Activated CD4-positive, alpha-beta T cell treated with anti-CD3 and anti-CD28 coated beads, Interleukin-2, amount 10 ng/mL, durations not matched to agents 7 days and 5 days (primary cell): Measurements from ENCODE around the gene ASPDH. TPM values are rescaled to one million over a fixed set of nuclear protein-coding genes. Genes with fewer than 3 reads are reported as not detected.

Experiments
- CTCF ChIA-PET: fragments of 350-600 bp; sonication (Branson Sonifier 250); formaldehyde crosslinking; loops from one replicate; lab custom pipeline; 2021; ENCODE audit warnings: antibody characterized with exemption; lab: Charles Lee
- POLR2A ChIA-PET: fragments of 350-600 bp; sonication (Branson Sonifier 250); formaldehyde crosslinking; loops from one replicate; lab custom pipeline; 2021; ENCODE audit warnings: antibody characterized with exemption; lab: Charles Lee
- DNase-seq: peaks from one replicate; pipeline ENCODE4 v3.0.0-alpha.2; 2020
- H3K27ac Mint-ChIP-seq: one replicate; pipeline ENCODE4 v1.8.0; 2021; ENCODE audit warnings: mild to moderate bottlenecking, moderate library complexity, mixed read lengths
- H3K27me3 Mint-ChIP-seq: one replicate; pipeline ENCODE4 v1.8.0; 2021; ENCODE audit warnings: mixed read lengths
- H3K36me3 Mint-ChIP-seq: one replicate; pipeline ENCODE4 v1.8.0; 2021; ENCODE audit warnings: low read depth, mixed read lengths
- H3K4me1 Mint-ChIP-seq: one replicate; pipeline ENCODE4 v1.8.0; 2021; ENCODE audit warnings: mixed read lengths
- H3K4me3 Mint-ChIP-seq: one replicate; pipeline ENCODE4 v1.8.0; 2021; ENCODE audit warnings: mild to moderate bottlenecking, moderate library complexity, mixed read lengths
- H3K9me3 Mint-ChIP-seq: one replicate; pipeline ENCODE4 v1.8.0; 2021; ENCODE audit warnings: mixed read lengths
- total RNA-seq, 2 experiments: library from RNA; stranded (reverse); gene quantifications; one replicate each; pipeline ENCODE4 v1.2.3, GENCODE V29; 2021

The ASPDH gene
- total RNA-seq: not detected

DNA sequence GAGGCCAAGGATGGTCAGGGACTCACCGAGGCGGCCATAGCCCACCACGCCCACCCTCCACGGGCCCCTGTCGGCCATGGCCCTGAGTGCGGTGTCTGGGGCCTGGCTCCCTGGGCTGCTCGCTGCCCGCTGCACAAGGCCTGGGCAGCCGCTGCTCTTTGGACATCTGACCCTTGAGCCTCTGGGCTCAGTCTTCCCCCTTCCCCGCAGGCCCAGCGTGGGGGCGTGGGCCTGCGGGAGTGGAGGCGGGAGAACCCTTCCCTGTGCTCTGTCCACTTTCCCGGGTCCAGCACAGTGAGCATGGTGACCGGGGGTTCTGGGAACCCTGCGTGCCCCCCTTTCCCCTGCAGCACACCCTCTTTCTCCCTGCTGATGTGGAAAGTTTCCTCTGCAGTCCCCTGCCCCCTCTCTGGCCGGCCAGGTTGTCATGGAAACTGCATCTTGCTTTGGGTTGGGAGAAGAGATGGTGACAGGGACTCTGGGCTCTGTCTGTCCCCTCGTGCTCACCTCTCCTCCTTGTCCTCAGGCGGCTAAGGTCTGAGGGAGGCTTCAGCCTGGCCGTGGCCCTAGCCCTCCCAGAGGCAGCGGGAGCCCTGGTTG lies at the start of gene ASPDH:
Gene ASPDH, minus strand, starts transcription at position 168 of the 600 bp plus-strand sequence. Its CDS starts 90 bp downstream, at position 78.
- Mint-ChIP-seq H3K36me3 (peaks cover 7% of the 10 kb centered on the region), H3K27ac (peak within 1 kb of the TSS; percentile 80), H3K9me3 (no peaks in the 10 kb centered on the region), H3K27me3 (peaks cover 2% of the 10 kb centered on the region), H3K4me3 (peak within 1 kb of the TSS; percentile 8), H3K4me1 (peaks cover 18% of the 10 kb centered on the region)
- ChIA-PET CTCF (interaction anchor here (0.6 kb wide), 1 partner anchor 1083 kb away, joined by 3 read pairs; no protein-coding TSS in a partner anchor), POLR2A (no interaction called here)
- no peak for DNase-seq

DNA sequence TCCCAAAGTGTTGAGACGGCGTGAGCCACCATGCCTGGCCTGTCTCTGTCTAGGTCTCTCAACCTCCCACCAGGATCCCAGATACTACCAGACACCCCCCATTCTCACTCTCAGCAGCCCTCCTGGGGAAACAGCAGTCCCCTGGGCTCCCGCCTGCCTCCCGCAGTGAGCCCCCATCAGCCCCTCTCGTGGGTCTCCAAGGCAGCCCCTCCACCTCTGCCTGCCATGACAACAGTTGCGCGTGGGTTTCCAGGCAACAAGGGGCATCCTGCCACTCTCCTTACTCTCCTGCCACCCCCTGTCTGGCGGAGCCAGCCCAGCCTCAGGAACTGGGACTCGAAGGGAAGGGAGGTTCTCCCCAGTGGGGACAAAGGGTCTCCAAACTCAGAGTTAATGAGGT lies 49.3 kb upstream of the ASPDH start:
- Mint-ChIP-seq H3K36me3 (no peaks in the 10 kb centered on the region), H3K27ac (no peak overlapping the region), H3K27me3 (peaks cover 32% of the 10 kb centered on the region), H3K4me1 (peaks cover 8% of the 10 kb centered on the region), H3K9me3 (no peaks in the 10 kb centered on the region), H3K4me3 (no peak overlapping the region)
- no peak for DNase-seq
- CTCF ChIA-PET: no interaction called here
- POLR2A ChIA-PET: no interaction called here

DNA sequence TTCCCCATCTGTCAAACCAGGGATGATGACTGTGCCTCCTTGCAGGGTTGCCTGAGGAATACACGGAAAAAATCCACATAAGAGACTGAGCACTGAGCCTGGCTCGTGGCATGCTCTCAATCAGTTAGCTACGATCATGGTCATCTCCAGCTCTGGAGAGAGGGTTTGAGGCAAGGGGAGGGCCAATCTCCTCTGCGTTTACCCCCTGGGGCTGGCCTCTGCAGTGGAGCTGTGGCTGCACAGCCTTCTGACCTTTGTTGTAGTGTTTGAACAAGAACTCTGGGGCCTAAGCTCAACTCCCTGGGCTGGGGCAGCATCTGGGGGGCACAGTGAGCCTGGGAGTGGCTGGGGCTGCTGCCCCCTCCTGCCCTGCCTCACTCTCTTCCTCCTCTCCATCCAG lies 48.6 kb upstream of the ASPDH start:
- H3K4me3 Mint-ChIP-seq: no peak overlapping the region
- ChIA-PET POLR2A (no interaction called here), CTCF (no interaction called here)
- DNase-seq: no peak
- H3K27me3 Mint-ChIP-seq: peaks cover 35% of the 10 kb centered on the region
- H3K27ac Mint-ChIP-seq: no peak overlapping the region
- H3K4me1 Mint-ChIP-seq: peaks cover 8% of the 10 kb centered on the region
- H3K9me3 Mint-ChIP-seq: no peaks in the 10 kb centered on the region
- no peaks in the 10 kb centered on the region for H3K36me3 Mint-ChIP-seq

DNA sequence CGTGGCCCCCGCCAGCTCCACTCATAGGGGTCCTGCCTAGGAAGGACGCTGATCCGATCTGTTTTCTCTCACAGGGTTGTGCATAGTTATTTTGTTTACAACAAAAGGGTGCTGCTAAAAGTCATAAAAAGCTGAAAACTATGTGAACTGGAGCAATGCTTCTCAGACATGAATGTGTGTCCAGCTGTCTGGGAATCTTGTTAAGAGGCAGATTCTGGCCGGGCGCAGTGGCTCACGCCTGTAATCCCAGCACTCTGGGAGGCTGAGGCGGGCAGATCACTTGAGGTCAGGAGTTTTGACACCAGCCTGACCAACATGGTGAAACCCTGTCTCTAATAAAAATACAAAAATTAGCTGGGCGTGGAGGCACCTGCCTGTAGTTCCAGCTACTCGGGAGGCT lies 45.9 kb upstream of the ASPDH start:
- Mint-ChIP-seq H3K27me3 (peaks cover 34% of the 10 kb centered on the region), H3K4me1 (peaks cover 8% of the 10 kb centered on the region), H3K4me3 (no peak overlapping the region), H3K36me3 (no peaks in the 10 kb centered on the region), H3K27ac (no peak overlapping the region), H3K9me3 (no peaks in the 10 kb centered on the region)
- no peak for DNase-seq
- CTCF ChIA-PET: interaction anchor here (0.6 kb wide), 1 partner anchor 395 kb away, joined by 5 read pairs; no protein-coding TSS in a partner anchor
- POLR2A ChIA-PET: no interaction called here

DNA sequence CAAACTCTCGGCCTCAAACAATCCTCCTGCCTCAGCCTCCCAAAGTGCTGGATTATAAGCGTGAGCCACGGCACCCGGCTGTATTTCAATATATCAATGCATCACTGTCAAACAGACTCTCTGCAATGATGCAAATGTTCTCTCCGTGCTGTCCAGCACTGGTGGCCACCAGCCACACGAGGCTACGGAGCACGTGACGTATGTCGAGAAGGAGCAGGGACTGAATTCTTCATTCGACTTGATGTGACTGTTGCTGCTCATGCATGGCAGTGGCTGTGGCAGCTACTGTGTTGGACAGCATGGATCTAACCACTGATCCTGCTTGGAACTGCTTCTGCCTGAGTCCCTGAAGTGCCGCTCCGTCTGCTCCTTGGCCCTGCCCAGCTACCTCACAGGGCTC lies 44.7 kb upstream of the ASPDH start:
- Mint-ChIP-seq H3K9me3 (no peaks in the 10 kb centered on the region), H3K36me3 (no peaks in the 10 kb centered on the region), H3K4me3 (no peak overlapping the region), H3K27ac (no peak overlapping the region), H3K4me1 (peaks cover 8% of the 10 kb centered on the region), H3K27me3 (peaks cover 24% of the 10 kb centered on the region)
- ChIA-PET POLR2A (no interaction called here), CTCF (no interaction called here)
- DNase-seq: no peak

DNA sequence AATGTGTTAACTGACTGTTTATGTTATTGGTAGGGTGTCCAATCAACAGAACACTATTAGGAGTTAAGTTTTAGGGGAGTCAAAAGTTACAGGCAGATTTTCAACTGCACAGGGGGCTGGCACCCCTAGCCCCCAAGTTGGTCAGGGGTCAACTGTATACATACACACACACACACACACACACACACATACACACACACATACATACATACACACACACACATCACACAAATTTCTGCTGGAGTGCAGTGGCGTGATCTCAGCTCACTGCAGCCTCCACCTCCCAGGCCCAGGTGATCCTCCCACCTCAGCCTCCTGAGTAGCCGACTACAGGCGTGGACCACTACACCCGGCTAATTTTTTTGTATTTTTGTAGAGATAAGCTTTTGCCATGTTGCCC lies 44.3 kb upstream of the ASPDH start:
- Mint-ChIP-seq H3K27me3 (peaks cover 27% of the 10 kb centered on the region), H3K4me3 (no peak overlapping the region), H3K4me1 (peaks cover 8% of the 10 kb centered on the region), H3K36me3 (no peaks in the 10 kb centered on the region), H3K27ac (no peak overlapping the region), H3K9me3 (no peaks in the 10 kb centered on the region)
- CTCF ChIA-PET: no interaction called here
- DNase-seq: no peak
- POLR2A ChIA-PET: no interaction called here

DNA sequence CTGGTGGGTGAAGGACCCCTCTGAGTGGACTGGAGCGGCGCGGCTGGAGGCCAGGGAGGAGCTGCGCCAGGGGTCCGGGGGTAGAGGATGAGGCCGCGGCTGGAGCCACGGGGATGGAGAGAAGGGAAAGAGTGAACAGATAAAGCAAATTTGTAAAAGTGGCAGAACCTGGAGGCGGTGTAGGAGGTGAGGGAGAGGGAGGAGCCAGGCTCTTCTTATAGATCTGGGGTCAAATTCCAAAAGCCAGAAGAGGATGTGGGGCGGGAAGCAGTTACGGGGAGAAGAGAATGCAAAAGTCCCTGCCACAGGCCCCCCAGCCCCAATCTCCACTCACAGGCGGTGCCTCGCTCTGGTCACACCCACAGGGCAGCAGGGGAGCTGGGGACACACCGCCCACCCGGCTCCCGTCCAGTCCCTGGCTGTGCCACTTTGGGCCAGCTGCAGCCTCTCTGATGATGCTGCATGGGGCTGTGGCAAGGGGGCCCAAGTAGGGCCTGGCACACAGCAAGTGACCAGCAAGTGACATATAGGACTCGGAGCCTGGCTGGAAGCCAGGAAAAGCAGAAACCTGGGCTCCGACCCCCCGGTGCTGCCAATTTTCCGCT lies 43.4 kb upstream of the ASPDH start:
- Mint-ChIP-seq H3K9me3 (no peaks in the 10 kb centered on the region), H3K27me3 (peaks cover 36% of the 10 kb centered on the region), H3K36me3 (no peaks in the 10 kb centered on the region), H3K27ac (no peak overlapping the region), H3K4me3 (no peak overlapping the region), H3K4me1 (peaks cover 8% of the 10 kb centered on the region)
- ChIA-PET POLR2A (no interaction called here), CTCF (interaction anchor here (0.6 to 2.4 kb wide), 14 partner anchors 8 to 231 kb away, joined by 3 to 14 read pairs (median 3); partner anchors contain the start of genes JOSD2 and MYBPC2)
- no peak for DNase-seq

DNA sequence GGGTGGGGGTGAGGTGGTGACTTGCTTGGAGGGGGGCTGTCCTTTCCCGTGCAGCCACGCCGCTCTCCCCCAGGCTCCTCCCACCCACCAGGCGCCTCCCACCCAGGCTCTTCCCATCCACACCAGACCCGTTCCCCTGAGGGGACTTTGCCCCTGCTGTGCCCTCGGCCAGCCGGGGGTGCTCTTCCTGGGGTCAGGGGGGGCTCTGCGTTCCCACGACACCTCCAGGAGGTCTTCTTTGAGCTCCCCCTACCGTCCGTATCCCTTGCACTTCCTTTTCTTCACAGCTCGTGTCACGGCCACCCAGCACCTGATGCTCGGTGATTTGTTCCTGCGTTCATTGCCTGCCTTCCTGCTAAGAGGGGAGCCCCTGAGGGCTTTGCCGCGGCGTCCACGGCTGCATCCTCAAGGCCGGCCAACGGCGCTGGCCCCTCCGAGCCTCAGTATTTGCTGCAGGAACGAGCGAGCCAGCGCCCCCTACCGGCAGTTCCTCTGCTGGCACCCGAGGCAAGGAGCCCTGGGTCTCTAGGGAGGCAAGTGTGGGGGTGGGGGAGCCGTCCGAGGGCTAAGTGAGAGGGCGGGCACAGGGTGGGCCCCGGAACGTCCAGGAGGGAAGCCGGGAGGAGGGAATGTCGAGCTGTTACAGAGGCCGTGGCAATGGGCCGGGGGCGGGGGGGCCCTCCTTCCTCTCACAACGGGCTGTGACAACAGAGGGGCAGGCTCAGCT lies 42.7 kb upstream of the ASPDH start:
- peak; percentile 79 for DNase-seq
- CTCF ChIA-PET: interaction anchor here (0.6 to 2.4 kb wide), 24 partner anchors 8 to 274 kb away, joined by 3 to 14 read pairs (median 3); partner anchors contain the start of genes JOSD2 and MYBPC2
- no peaks in the 10 kb centered on the region for H3K9me3 Mint-ChIP-seq
- H3K27ac Mint-ChIP-seq: peak overlapping the region; percentile 87
- peak overlapping the region; percentile 82 for H3K4me3 Mint-ChIP-seq
- peaks cover 39% of the 10 kb centered on the region for H3K27me3 Mint-ChIP-seq
- H3K36me3 Mint-ChIP-seq: no peaks in the 10 kb centered on the region
- POLR2A ChIA-PET: no interaction called here
- H3K4me1 Mint-ChIP-seq: peaks cover 8% of the 10 kb centered on the region

DNA sequence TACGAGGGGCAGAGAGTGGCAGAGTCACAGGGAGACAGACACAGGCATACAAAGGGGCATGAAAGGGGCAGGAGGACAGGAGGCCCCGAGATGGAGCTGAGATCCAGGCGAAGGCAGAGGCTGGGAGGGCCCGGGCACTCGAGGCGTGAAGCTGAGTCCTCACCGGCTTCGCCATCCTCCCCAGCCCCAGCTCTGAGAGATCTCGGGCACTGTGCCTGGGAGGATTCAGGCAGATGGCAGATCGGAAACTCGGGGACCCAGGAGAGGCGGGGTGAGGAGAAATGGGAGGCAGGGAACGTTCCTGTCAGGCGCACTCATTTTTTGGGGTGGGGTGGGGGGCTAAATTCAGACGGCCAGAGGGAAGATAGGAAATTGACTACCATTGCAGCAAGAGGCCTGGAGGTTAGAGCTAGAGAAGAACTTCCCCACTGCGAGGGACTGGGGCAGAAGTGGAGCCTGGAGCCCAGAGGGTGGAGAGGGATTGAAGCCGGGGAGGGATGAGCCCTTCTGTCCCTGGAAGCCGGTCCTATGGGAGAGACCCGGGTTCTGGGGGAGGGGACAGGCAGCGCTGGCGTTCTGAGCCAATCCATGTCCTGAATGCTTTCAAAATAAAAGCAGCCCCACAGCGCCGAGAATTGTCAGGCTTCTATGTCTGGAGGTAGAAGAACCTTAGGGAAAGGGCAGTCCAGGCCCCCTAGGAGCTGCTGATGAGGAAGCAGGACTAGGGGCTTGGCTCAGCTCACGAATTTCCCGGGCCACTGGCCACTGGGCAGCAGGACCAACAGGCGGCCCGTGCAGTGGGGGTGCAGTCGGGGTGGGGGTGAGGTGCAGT lies 42.0 kb upstream of the ASPDH start:
- H3K36me3 Mint-ChIP-seq: no peaks in the 10 kb centered on the region
- H3K4me1 Mint-ChIP-seq: peaks cover 8% of the 10 kb centered on the region
- H3K27me3 Mint-ChIP-seq: peaks cover 40% of the 10 kb centered on the region
- CTCF ChIA-PET: interaction anchor here (0.8 to 2.4 kb wide), 21 partner anchors 8 to 273 kb away, joined by 3 to 14 read pairs (median 3); partner anchors contain the start of gene JOSD2
- no peaks in the 10 kb centered on the region for H3K9me3 Mint-ChIP-seq
- POLR2A ChIA-PET: no interaction called here
- DNase-seq: no peak
- H3K4me3 Mint-ChIP-seq: peak overlapping the region; percentile 82
- H3K27ac Mint-ChIP-seq: no peak overlapping the region

DNA sequence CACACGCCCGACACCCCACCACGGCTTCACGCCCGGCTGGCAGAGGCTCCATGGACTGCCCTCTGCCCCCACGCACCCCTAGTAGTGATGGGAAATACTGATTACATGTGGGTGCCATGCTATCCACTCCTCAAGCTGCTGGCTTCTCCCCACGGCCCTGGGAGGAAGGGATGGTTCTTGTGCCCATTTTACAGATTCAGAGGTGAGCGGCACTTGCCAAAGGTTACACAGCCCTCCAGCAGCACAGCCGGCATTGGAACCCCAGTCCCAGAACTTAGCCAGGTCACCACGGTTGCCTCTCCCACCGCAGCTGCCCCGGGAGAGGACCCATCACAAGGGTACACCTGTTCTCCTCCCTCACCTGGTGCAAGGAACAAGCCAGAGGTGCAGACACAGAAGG lies 41.3 kb upstream of the ASPDH start:
- no peaks in the 10 kb centered on the region for H3K36me3 Mint-ChIP-seq
- DNase-seq: no peak
- no peak overlapping the region for H3K4me3 Mint-ChIP-seq
- H3K4me1 Mint-ChIP-seq: peaks cover 8% of the 10 kb centered on the region
- POLR2A ChIA-PET: no interaction called here
- peaks cover 47% of the 10 kb centered on the region for H3K27me3 Mint-ChIP-seq
- CTCF ChIA-PET: interaction anchor here (1.6 to 2.4 kb wide), 3 partner anchors 17 to 198 kb away, joined by 5 to 14 read pairs (median 5); no protein-coding TSS in a partner anchor
- no peak overlapping the region for H3K27ac Mint-ChIP-seq
- H3K9me3 Mint-ChIP-seq: no peaks in the 10 kb centered on the region

DNA sequence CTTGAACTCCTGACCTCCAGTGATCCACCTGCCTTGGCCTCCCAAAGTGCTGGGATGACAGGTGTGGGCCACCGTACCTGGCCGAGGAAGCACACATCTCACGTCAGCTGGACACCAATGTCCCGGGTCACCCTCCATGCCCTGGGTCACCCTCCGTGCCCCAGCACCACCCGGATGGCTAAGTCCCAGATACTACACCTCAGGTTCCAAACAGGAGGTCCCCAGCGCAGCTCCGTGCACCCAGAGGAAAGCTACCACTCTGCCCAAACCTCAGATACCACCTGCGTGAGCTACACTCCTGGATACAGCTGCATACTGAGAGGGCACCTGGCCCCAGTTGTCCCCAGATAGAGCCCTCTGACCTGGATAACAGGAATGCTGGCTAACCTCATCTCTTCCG lies 40.5 kb upstream of the ASPDH start:
- ChIA-PET POLR2A (no interaction called here), CTCF (interaction anchor here (0.8 kb wide), 1 partner anchor 18 kb away, joined by 5 read pairs; no protein-coding TSS in a partner anchor)
- no peak overlapping the region for H3K4me3 Mint-ChIP-seq
- H3K27ac Mint-ChIP-seq: no peak overlapping the region
- H3K36me3 Mint-ChIP-seq: no peaks in the 10 kb centered on the region
- DNase-seq: no peak
- peaks cover 8% of the 10 kb centered on the region for H3K4me1 Mint-ChIP-seq
- no peaks in the 10 kb centered on the region for H3K9me3 Mint-ChIP-seq
- peaks cover 48% of the 10 kb centered on the region for H3K27me3 Mint-ChIP-seq

DNA sequence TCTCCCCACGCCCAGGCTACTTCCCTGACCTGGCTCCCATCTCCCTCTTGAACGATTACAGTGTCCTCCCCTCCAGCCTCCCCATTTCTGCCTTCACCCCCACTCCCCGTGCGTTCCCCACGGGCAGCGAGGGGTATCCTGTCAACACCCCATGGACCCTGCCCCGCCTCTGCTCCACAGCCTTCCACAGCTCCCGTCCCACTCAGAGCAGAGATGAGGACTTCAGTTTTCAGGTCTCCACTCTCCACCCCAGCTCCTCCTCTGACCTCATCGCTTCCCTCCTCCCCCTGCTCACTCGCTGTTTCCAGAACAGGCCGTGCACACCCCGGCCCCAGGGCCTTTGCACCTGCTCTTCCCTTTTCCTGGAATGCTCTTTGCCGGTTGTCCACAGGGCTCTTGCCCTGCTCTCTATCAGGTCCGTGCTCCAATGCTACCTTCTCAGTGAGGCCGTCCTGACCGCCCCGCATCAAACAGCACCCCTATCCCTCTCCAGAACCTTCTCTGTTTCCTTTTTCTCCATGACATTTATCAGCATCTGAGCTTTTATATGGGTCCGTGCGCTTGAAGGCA lies 39.5 kb upstream of the ASPDH start:
- no peak for DNase-seq
- H3K4me1 Mint-ChIP-seq: peaks cover 8% of the 10 kb centered on the region
- H3K27me3 Mint-ChIP-seq: peaks cover 48% of the 10 kb centered on the region

More for the DNA sequence above, 39.5 kb upstream of the ASPDH start:
- ChIA-PET POLR2A (no interaction called here), CTCF (no interaction called here)
- H3K27ac Mint-ChIP-seq: no peak overlapping the region
- no peak overlapping the region for H3K4me3 Mint-ChIP-seq
- no peaks in the 10 kb centered on the region for H3K9me3 Mint-ChIP-seq
- no peaks in the 10 kb centered on the region for H3K36me3 Mint-ChIP-seq
